DMS153 treated with DMSO at 0.1 percent for 48 hours (cell line): Measurements from ENCODE around the gene AP1AR.

Experiments
- DNase-seq: peaks from one replicate; lab custom pipeline; 2025; ENCODE audit not compliant: unreplicated experiment; lab: John Stamatoyannopoulos, UW

Gene AP1AR

DNA sequence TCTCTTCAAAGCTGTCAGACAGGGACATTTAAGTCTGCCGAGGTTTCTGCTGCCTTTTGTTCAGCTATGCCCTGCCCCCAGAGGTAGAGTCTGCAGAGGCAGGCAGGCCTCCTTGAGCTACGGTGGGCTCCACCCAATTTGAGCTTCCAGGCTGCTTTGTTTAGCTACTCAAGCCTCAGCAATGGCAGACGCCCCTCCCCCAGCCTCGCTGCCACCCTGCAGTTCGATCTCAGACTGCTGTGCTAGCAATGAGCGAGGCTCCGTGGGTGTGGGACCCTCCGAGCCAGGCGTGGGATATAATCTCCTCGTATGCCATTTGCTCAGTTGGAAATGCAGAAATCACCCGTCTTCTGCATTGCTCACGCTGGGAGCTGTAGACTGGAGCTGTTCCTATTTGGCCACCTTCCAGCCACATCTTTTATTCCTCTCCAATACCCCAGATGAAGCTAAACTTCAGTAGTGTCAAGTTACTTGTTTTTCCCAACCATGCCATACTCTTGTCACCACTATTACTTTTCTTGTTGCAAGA is 77.7 kb downstream of the AP1AR start:
- DNase-seq, result peak; percentile 3

DNA sequence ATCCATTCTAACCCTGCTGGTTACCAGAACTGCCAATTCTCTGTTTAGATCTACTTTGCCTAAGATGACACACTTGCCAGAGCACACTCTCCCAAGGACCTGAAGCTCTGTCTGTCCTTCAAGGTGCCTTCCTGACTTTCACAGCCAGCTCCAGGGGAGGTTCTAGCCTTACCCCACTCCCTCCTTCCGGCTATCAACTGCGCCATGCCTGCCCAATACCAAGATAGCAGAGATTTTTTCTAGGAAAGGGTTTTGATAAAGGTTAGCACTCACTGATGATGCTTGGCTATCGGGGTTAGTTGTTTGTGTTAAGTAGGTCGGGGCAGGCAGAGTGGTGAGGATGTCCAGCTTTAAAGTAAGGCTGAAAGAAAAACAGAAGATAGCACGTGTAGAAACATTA is 79.9 kb downstream of the AP1AR start:
- no peak for DNase-seq

DNA sequence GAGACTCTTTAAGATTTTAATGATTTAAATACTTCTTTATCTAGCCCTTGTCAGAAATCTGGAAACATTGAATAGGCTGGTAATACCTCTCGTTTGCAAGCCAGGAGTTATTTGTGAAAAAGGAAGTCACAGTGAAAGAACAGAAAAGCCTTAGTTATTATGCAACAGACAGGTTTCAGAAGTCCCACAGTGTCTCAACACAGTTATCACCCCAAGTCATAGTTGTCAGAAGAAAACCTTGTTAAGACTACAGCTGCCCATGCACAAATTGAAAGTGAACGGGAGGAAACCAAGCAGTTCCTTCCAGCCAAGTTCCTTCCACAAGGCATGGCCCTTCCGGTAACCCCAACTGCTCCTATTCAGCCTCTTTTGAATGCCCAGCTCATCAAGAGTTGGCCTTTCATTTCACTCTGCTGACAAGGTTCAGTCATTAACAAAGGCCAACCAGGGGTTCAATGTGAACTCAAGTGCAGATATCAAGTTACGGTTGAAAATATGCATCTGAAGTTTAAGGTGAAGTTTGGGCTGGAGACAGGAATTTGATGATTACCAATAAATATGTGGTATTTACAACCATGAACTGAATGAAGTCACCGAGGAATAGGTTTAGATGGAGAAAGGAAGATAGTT is 81.1 kb downstream of the AP1AR start:
- DNase-seq, result no peak

DNA sequence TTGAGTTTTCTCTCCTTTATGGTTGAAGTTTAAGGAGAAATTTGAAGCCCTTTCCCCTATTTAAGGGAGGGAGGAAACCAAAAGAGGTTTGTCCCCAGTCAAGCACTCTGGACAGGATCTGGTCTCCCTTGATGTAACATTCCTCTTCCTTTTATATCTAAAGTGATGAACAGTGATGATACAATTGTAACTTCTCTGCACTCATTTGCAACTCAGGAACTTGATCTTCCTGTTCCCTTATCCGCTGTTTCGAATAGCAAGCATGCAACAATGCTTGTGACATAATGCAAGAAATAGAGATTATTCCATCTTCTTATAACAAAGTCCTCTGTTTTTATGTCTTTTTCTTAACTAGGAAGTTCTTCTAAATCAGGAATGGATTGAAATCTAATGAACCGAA is 83.9 kb downstream of the AP1AR start:
- no peak for DNase-seq

DNA sequence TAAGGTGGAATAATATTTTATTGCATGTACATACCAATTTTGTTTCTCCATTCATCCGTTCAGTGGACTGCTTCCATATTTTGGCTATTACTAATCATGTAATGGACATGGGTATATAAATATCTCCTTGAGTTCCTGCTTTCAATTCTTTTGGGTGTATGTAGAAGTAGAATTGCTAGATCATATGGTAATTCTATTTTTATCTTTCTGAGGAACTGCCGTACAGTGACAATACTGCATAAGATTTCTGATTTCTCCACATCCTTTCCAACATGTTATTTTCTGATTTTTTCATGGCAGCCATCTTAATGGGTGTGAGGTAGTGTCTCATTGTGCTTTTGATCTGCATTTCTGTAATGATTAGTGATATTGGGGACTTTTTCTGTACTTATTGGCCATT is 84.8 kb downstream of the AP1AR start:
- no peak for DNase-seq

DNA sequence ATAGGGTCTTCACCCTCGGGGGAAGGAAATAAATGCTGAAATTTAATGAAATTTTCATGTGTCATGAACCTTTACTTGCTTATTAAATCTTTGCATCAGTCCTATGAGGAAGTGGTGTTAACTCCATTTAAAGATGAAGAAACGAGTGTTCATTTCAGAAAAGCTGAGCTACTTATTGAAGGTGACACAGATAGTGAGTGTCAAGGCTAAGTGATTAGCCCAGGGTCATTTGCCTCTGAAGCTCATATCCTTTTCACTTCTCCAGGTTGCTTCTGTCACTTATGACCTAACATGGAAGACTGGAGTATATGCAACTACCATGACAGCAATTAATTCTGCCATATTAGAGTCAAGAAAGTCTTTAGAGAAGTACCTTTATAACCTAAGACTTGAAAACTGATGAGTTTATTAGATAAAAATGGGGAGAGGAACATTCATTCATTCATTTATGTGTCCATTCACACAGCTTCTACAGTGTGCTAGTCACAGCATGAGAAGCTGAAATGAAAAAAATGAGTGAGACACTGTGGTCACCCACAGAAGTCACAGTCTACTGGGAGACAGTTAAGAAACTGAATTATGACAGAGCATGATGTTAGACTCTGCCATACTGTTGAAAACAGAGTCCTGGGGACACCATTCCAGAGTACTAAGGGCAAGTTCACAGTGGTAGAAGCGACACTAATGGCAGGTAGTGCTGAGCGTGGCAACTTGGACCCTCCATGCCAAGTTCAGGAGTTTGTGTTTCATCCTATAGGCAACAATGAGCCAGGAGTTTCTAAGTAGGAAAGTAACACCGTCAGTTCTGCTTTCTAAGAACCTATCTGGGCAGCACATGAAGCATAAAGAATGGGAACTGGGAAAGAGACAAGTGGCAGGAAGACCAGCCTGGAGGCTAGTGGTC is 86.9 kb downstream of the AP1AR start:
- no peak for DNase-seq
